GM12874 (cell line): ENCODE measurements around the gene IFIT1B.

Source experiments
- TF ChIP-seq, protein P1 (sequence below): IDR thresholded peaks from 2 replicates; pipeline ENCODE4 v1.5.1; 2011; ENCODE audit warnings: low read depth, mild to moderate bottlenecking, control low read depth, low read length, moderate library complexity; ENCODE audit not compliant: insufficient read depth

The IFIT1B gene

DNA sequence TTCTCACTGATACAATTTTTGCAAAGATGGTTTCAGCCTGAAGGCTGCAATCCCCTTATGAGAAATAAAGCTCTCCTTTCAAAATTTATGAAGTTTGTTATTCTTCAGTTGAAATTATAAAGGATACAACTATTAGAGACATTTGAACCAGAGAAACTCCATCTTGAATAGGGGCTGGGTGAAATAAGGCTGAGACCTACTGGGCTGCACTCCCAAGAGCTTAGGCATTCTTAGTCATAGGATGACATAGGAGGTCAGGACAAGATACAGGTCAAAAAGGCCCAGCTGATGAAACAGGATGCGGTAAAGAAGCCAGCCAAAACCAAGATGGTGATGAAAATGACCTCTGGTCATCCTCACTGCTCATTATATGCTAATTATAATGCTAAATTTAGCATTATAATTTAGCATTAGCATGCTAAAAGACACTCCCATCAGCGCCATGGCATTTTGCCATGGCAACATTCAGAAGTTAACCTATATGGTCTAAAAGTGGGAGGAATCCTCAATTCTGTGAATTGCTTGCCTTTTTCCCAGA lies 22.4 kb upstream of the IFIT1B start:
- TF ChIP-seq, protein P1, sequence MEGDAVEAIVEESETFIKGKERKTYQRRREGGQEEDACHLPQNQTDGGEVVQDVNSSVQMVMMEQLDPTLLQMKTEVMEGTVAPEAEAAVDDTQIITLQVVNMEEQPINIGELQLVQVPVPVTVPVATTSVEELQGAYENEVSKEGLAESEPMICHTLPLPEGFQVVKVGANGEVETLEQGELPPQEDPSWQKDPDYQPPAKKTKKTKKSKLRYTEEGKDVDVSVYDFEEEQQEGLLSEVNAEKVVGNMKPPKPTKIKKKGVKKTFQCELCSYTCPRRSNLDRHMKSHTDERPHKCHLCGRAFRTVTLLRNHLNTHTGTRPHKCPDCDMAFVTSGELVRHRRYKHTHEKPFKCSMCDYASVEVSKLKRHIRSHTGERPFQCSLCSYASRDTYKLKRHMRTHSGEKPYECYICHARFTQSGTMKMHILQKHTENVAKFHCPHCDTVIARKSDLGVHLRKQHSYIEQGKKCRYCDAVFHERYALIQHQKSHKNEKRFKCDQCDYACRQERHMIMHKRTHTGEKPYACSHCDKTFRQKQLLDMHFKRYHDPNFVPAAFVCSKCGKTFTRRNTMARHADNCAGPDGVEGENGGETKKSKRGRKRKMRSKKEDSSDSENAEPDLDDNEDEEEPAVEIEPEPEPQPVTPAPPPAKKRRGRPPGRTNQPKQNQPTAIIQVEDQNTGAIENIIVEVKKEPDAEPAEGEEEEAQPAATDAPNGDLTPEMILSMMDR, result no peak

DNA sequence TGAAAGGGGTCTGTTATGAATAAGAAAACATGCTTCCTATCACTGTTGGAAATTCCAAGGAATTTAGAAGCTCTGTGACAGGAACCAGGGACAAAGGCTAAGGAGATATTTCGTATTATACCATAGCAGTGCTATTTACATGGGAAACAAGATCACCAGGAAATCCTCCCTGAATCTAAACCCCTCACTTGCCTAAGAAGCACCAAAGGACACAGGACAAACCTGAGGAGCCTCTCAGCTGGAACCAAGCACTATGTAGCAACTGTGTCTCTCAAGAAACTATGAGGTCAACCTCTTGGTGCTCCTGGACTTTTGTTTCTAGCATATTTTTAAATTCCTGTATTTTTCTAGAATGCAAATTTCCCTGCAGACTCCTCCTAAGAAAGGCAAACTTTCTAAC lies 20.8 kb upstream of the IFIT1B start:
- TF ChIP-seq, protein P1, result no peak

DNA sequence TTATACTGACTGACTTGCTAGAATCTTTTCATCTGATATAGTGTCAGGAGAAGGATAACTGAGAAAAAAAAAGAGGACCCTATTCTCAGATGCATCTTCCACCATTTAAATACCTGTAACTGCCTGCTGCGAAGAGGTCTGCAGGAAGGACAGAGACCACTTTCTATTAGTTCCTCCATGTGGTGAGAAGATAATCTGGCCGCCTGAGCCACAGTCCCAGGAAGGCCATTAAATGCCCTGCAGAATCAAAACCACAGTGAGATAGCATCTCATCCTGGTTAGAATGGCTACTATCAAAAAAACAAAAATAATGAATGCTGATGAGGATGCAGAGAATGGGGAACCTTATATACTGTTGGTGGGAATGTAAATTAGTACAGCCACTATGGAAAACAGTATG lies 19.9 kb upstream of the IFIT1B start:
- TF ChIP-seq, protein P1, result no peak

DNA sequence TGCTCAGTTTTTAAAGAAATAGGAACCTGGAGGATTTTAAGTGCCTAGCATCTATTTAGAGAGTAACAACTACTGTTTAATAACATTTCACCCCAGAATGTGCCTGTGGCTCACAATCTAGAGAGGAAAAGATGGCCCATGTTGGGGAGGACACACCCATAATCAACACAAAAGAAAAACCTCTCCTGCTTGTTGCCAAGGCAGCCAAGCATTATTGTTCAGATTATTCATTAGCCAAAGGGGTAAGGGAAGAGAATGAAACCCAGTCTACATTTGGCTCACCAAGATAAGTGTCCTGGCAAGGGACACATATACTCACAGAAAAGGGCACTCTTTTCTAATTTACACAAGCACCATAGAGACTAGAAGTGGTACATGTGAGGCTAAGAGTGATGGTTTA lies 17.7 kb upstream of the IFIT1B start:
- TF ChIP-seq, protein P1, result no peak

DNA sequence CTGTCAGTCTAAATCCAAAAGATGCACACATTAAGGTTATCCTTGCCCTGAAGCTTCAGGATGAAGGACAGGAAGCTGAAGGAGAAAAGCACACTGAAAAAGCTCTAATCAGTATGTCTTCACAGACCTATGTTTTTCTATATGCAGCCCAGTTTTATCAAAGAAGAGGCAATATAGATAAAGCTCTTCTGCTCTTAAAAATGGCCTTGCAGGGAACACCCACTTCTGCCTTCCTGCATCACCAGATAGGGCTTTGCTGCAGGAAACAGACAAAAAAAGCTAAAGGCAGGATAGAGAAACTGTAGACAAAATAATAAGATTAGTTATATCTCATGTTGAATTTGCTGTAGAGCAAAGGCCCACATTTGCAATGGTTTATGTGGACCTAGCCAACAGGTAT lies 14.9 kb upstream of the IFIT1B start:
- TF ChIP-seq, protein P1, result no peak

DNA sequence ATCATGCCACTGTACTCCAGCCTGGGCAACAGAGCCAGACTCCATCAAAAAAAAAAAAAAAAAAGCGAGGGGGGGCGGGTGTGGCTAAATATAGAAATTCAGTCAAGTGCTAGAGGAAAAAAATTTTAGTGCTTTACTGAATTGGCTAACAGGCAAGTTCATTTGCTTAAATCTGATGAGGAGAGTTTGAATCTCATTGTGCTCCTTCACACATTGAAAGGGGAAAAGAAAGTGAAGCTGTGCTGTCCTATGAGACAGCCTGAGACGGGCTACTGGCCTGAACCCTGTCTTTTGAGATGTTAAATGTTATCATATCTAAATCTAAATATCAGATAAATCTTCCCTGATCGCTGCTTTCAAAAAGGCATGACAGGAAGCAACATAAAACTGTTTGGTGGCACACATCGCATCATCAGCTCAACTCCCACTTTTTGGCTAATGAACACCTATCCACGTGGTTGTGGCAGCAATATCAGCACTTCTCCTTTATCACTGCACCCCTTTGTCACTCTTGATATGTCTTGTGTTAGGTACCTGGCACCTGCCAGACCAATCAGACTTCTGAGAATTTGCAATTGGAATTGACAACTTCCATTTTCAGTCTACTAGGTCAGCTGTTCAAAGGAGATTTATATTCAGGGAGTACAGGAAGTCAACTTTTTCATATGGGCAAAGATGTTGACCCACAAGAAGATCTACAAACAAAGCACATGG lies 14.0 kb upstream of the IFIT1B start:
- TF ChIP-seq, protein P1, result no peak

DNA sequence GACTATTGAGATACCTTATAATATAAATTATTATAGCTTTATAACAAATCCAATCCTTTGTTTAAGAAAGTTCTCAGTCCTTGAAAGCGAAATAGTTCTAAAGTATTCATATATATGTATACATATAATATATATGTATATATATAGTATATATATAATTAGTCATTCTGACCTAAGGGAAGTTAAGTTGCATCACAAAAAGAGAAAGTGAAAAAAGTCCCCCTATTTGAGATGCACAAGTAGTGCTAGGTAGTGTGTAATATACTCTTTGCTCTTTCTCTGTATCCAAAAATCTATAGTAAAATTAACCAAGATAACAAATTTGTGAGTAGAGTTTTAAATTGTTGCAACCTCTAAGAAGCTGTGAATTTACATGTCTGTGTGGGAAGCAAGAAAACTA lies 13.3 kb upstream of the IFIT1B start:
- TF ChIP-seq, protein P1, result no peak

DNA sequence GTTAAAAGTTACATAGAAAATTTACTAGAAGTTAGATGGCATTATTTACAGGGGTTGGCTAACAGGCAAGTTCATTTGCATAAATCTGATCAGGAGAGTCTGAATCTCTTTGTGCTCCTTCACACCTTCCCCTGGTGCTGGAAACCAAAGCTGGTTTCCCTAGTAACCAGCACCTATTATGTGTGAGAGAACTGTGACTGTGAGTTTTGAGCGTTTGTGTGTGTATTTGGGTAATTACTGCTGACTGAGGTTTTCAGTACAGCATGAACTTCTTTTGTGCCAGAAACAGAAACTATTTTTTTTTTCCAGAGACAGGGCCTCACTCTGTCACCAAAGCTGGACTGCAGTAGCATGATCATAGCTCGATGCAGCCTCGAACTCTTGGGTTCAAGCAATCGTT lies 10.3 kb upstream of the IFIT1B start:
- TF ChIP-seq, protein P1, result no peak
